Measurements from ENCODE around the gene MCMBP.

GRCh38 chr10:119834188-119834587 lies 38.5 kb downstream of the MCMBP start:
- TF ChIP-seq CTCF (conservative IDR thresholded peaks at IDR 0.05; ENCODE audit: low read length) (no peak), EZH2phosphoT487 (IDR thresholded peaks at IDR 0.05; ENCODE audit: borderline replicate concordance, low read depth, low read length) (no peak)
